ENCODE results near the gene FASN.
A peak's percentile ranks its signal among the peaks of the same experiment; 100 is the strongest.

FASN gene

DNA sequence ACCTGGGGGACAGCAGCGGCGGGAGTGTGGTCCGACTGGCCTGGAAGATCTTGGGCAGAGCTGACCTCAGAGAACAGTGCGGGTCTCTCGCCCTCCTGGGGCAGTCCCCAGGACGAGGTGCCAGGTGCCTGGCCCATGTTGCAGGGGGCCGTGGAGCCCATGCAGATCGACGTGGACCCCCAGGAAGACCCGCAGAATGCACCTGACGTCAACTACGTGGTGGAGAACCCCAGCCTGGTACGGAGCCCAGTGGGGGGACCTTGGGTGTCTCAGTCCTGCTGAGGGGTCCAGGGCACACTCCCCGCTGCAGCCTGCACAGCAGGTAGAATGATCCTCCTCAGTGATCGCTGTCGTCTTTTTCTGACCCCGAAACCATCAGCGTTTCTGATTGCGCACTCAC lies 44.9 kb downstream of the FASN start:
- Histone ChIP-seq H3K4me1 (ENCODE audit: control insufficient read depth, insufficient read depth, low read length) (no peaks in the 10 kb centered on the region), H3K4me3 (ENCODE audit: low read depth, low read length) (no peak overlapping the region), H3K27me3 (ENCODE audit: control insufficient read depth, insufficient read depth, low read length) (no peaks in the 10 kb centered on the region), H3K36me3 (ENCODE audit: control insufficient read depth, insufficient read depth, low read length) (peaks cover 61% of the 10 kb centered on the region), H3K9ac (ENCODE audit: low read depth, low read length) (no peak overlapping the region), H3K9me3 (ENCODE audit: control insufficient read depth, insufficient read depth, low read length) (no peaks in the 10 kb centered on the region)

DNA sequence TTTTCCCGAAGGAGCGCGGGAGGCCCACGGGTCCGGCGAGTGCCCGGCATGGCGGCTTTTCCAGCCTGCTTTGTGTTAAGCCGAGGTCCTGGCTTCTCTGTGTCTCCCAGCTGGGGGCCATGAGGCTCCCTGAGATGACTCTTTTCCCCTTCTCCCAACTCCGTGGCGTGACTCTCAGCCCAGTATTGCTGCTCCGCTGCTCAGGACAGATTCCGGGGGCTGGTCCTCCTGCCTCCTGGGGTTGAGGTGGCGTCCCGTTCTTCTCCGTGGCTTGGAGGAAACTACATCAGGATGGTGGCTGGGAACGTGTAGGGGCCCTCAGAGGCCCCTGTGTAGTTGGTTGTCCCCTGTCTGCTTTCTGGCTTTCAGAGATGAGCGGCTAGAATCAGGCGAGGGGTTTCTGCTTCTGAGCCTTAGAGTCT lies 45.4 kb downstream of the FASN start:
- H3K27me3 ChIP-seq (ENCODE audit: control insufficient read depth, insufficient read depth, low read length) = no peaks in the 10 kb centered on the region
- no peaks in the 10 kb centered on the region for H3K9me3 ChIP-seq (ENCODE audit: control insufficient read depth, insufficient read depth, low read length)
- H3K36me3 ChIP-seq (ENCODE audit: control insufficient read depth, insufficient read depth, low read length) = peaks cover 62% of the 10 kb centered on the region
- no peaks in the 10 kb centered on the region for H3K4me1 ChIP-seq (ENCODE audit: control insufficient read depth, insufficient read depth, low read length)
- peak overlapping the region; percentile 76 for H3K9ac ChIP-seq (ENCODE audit: low read depth, low read length)
- peak overlapping the region; percentile 79 for H3K4me3 ChIP-seq (ENCODE audit: low read depth, low read length)

DNA sequence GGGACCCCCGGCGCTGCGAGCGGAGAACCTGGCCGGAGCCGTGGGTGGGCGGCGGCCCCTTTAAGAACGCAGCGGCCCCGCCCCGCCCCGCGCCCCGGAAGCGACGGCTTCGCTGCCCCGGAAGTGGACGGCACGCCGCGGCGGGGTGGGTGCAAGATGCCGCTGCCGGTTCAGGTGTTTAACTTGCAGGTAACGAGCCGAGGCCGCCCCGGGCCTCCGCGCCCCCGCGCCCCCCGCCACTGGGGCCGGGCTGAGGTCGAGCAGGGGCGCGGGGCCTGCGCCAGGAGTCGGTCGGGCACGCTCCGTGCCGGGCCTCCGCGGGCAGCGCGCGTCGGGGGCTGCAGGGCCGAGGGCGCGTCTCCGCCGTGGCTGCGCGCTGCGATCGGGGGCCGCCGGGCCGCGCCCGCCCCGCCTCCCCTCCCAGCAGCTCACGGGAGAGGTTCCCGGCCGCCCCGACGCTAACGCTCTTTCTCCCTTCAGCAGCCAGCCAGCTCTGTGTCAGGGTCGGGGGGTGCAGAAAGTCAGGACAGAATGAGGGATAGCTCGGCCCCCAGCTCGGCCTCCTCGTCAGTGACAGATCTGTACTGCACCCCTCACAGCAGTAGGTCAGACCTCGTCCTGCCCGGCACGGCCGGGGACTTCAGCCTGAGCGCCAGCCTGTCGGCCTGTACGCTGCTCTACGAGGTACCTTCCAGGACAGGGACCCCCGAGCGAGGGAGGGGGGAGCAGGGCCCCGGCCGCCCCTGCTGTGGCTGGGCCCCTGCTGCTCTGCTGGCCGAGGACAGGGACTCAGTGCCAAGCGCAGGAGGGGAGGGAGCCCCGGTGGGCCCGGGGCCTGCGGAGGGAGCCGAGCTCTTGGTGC lies 46.0 kb downstream of the FASN start, which contains the start of the genes GPS1 and RFNG:
Gene GPS1 (plus strand): TSS at position 123 of the 862 bp plus-strand sequence. CDS start 34 bp downstream, at position 157.
Gene RFNG (minus strand): TSS at position 36 of the 862 bp plus-strand sequence. CDS start 45 bp downstream, outside the sequence.
- Histone ChIP-seq H3K27me3 (ENCODE audit: control insufficient read depth, insufficient read depth, low read length) (no peaks in the 10 kb centered on the region), H3K4me1 (ENCODE audit: control insufficient read depth, insufficient read depth, low read length) (no peaks in the 10 kb centered on the region), H3K9me3 (ENCODE audit: control insufficient read depth, insufficient read depth, low read length) (no peaks in the 10 kb centered on the region), H3K36me3 (ENCODE audit: control insufficient read depth, insufficient read depth, low read length) (peaks cover 60% of the 10 kb centered on the region), H3K9ac (ENCODE audit: low read depth, low read length) (peak within 1 kb of the TSS; percentile 76), H3K4me3 (ENCODE audit: low read depth, low read length) (peak within 1 kb of the TSS; percentile 79)

DNA sequence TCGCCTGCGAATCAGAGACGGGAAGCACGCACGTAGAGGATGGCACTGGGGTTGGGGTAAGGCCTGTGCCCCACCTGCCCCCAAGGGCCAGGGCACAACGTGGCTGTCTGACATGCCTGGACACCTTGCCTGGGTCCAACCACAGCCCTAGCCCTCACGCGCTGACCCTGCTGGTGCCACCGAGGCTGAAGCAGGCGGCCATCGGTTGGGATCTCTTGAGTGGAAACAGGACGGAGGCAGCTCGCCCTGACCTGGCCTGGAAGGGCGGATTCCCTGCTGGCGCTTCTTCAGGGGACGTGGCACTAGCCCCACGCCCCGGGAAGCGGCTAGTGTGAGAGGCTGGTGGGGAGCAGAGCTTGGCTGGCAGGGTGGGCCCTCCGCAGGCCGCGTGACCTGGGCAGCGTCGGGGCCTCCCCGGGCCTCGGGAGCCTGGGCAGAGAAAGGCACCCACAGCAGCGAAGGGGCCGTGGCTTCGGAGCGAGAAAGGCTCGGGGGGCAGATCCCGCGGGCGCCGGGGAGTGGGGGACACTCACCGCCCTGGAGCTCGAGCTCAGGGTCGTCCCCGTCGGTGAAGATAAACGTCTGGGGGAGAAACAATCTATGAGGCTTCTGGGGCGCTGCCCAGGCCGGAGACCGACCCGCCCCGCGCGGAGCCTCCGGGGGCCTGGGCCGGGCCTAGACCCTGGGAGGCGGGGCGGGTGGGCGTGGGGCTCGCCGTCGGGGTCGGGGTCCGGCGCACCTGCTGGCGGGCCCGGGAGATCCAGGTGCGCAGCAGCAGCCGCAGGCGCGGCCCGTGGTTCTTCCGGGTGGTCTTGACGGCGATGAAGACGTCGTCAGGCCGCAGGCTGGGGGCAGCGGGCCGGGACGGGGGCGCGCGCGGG lies 47.0 kb downstream of the FASN start:
- H3K9me3 ChIP-seq (ENCODE audit: control insufficient read depth, insufficient read depth, low read length) = no peaks in the 10 kb centered on the region
- peak overlapping the region; percentile 79 for H3K4me3 ChIP-seq (ENCODE audit: low read depth, low read length)
- H3K36me3 ChIP-seq (ENCODE audit: control insufficient read depth, insufficient read depth, low read length) = peaks cover 54% of the 10 kb centered on the region
- H3K4me1 ChIP-seq (ENCODE audit: control insufficient read depth, insufficient read depth, low read length) = no peaks in the 10 kb centered on the region
- H3K27me3 ChIP-seq (ENCODE audit: control insufficient read depth, insufficient read depth, low read length) = no peaks in the 10 kb centered on the region
- H3K9ac ChIP-seq (ENCODE audit: low read depth, low read length) = no peak overlapping the region

DNA sequence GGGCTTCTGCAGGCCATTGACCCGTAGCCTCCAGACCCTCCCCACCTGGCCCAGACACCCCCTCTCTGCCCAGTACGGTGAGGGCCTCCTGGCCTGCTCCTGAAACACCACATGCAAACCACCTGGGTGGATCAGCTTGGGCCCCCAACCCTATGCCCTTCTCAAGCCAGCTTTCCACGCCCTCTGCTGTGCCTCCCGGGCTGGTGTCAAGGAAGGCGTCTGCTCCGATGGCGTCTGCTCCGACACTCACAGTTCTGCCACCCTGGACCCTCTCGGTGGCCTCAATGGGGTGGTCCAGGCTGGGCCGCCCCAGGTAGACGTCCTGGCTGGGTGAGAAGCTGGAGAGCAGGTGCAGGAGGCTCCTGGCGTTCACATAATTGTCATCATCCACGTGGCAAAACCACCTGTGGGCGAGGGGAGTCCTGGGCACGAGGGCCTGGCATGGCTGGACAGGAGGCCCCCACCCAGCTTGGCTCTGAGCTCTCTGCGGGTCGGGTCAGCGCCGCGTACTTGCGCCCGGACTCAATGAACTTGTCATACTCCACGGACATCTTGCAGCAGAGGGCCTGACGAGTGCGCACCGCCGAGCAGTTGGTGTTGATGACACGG lies 47.8 kb downstream of the FASN start:
- Histone ChIP-seq H3K4me1 (ENCODE audit: control insufficient read depth, insufficient read depth, low read length) (no peaks in the 10 kb centered on the region), H3K4me3 (ENCODE audit: low read depth, low read length) (peak overlapping the region; percentile 36), H3K9ac (ENCODE audit: low read depth, low read length) (no peak overlapping the region), H3K9me3 (ENCODE audit: control insufficient read depth, insufficient read depth, low read length) (no peaks in the 10 kb centered on the region), H3K27me3 (ENCODE audit: control insufficient read depth, insufficient read depth, low read length) (no peaks in the 10 kb centered on the region), H3K36me3 (ENCODE audit: control insufficient read depth, insufficient read depth, low read length) (peaks cover 49% of the 10 kb centered on the region)

DNA sequence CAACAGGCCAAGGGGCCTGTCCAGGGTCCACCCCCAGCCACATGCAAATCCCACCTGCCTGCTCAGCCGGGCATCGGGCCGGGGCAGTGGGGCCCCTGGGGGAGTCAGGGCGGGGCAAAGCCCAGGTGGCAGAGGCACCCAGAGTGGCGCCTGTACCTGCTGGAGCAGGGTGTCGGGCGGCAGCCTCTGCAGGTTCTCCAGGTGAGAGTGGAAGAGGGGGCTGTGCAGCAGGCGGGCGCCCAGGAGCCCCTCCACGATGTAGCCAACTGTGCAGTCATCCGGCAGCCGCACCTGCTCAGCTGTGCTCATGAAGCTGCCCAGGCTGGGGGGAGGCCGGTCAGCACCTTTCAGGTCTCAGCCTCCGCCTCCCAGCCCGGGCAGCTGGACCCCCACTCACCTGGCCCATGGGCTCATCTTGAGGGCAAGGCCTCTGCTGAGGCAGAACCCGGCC lies 48.5 kb downstream of the FASN start:
- no peak overlapping the region for H3K9ac ChIP-seq (ENCODE audit: low read depth, low read length)
- no peaks in the 10 kb centered on the region for H3K9me3 ChIP-seq (ENCODE audit: control insufficient read depth, insufficient read depth, low read length)
- H3K4me1 ChIP-seq (ENCODE audit: control insufficient read depth, insufficient read depth, low read length) = no peaks in the 10 kb centered on the region
- no peaks in the 10 kb centered on the region for H3K27me3 ChIP-seq (ENCODE audit: control insufficient read depth, insufficient read depth, low read length)
- H3K4me3 ChIP-seq (ENCODE audit: low read depth, low read length) = no peak overlapping the region
- peaks cover 41% of the 10 kb centered on the region for H3K36me3 ChIP-seq (ENCODE audit: control insufficient read depth, insufficient read depth, low read length)

DNA sequence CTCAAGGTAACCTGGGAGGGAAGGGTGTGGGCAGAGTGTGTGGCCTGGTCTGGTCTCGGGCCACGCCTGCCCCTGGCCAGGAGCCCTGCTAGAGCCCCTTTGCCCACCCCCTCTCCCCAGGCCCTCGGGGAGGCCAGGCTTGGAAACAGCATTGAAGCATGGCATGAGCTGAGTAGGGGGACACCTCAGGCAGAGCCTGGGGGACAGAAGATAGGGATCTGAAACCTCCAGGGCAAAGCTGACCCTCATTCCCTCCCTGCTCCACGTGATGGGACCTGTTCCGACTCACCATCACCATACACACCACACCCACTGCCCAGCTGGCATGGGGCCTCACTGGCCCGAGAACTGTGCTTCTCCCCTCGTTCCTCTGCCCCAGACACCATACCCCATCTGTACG lies 48.9 kb downstream of the FASN start:
- Histone ChIP-seq H3K4me1 (ENCODE audit: control insufficient read depth, insufficient read depth, low read length) (no peaks in the 10 kb centered on the region), H3K4me3 (ENCODE audit: low read depth, low read length) (no peak overlapping the region), H3K27me3 (ENCODE audit: control insufficient read depth, insufficient read depth, low read length) (no peaks in the 10 kb centered on the region), H3K9me3 (ENCODE audit: control insufficient read depth, insufficient read depth, low read length) (no peaks in the 10 kb centered on the region), H3K36me3 (ENCODE audit: control insufficient read depth, insufficient read depth, low read length) (peaks cover 37% of the 10 kb centered on the region), H3K9ac (ENCODE audit: low read depth, low read length) (no peak overlapping the region)

DNA sequence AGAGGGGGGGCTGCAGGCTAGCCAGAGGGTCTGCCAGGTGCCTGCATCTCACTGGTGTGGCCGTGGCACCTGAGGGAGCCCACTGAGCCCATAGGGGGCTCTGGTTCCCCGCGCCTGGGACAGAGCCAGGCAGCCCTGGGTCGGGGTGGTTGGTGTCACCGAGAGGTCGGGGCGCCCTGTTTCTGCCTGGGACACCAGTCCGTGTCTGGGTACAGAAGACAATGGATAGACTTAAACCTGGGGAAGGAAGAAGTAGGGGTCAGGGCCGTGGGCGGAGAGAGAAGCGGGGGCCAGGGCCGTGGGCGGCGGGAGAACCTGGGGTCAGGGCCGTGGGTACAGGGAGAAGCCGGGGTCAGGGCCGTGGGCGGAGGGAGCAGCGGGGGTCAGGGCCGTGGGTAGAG lies 49.5 kb downstream of the FASN start:
- no peak overlapping the region for H3K4me3 ChIP-seq (ENCODE audit: low read depth, low read length)
- no peaks in the 10 kb centered on the region for H3K4me1 ChIP-seq (ENCODE audit: control insufficient read depth, insufficient read depth, low read length)
- no peaks in the 10 kb centered on the region for H3K27me3 ChIP-seq (ENCODE audit: control insufficient read depth, insufficient read depth, low read length)
- H3K36me3 ChIP-seq (ENCODE audit: control insufficient read depth, insufficient read depth, low read length) = peaks cover 32% of the 10 kb centered on the region
- H3K9me3 ChIP-seq (ENCODE audit: control insufficient read depth, insufficient read depth, low read length) = no peaks in the 10 kb centered on the region
- H3K9ac ChIP-seq (ENCODE audit: low read depth, low read length) = no peak overlapping the region

DNA sequence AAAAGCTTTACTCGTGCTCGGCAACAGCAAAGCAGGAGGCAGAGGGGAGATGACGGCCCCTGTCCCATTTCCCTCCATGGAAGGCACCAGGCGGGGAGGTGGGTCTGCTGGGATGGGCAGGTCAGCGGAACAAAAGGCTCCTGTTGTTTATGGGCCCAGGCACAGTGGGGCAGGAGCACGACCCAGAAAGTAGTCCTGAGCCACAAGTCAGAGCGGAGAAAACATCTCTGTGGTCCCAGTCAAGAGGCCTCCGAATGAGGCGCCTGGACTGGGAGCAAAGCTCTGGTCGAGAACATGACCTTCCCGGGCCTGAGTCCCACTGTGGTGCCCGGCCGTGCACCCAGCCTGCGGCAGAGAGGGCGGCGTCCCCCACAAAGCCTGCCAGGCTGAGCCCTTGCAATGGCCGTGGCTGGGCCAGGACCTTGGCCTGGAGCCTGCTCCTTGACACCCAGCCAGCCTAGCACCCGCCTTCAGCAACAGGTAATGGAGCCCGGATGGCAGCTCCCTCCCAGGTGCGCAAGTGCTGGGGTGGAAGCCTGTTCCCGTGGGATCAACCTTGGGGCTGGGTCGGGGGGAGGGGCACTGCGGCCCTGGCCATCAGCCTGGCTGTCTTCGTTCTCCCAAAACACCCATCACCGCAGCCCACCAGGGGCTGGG lies 50.0 kb downstream of the FASN start:
- no peak overlapping the region for H3K9ac ChIP-seq (ENCODE audit: low read depth, low read length)
- H3K4me3 ChIP-seq (ENCODE audit: low read depth, low read length) = no peak overlapping the region
- H3K36me3 ChIP-seq (ENCODE audit: control insufficient read depth, insufficient read depth, low read length) = peaks cover 27% of the 10 kb centered on the region
- H3K27me3 ChIP-seq (ENCODE audit: control insufficient read depth, insufficient read depth, low read length) = no peaks in the 10 kb centered on the region
- no peaks in the 10 kb centered on the region for H3K4me1 ChIP-seq (ENCODE audit: control insufficient read depth, insufficient read depth, low read length)
- no peaks in the 10 kb centered on the region for H3K9me3 ChIP-seq (ENCODE audit: control insufficient read depth, insufficient read depth, low read length)

DNA sequence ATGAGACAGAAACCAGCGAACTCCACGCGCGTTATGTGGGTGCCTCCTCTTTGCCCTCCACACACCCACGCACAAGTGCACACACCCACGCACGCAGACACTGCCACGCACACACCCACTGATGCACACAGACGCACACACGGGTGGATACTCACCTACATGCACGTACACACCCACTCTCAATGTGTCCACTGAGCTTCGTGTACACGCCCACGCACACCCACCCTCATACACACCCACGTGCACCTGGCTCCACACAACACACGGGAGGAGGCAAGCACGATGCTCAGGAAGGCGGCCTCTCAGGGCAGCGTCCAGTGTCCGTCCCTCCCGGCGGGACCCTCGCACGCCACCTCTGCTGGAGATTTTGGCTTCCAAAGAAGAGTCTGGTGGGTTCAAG lies 50.7 kb downstream of the FASN start:
- H3K4me3 ChIP-seq (ENCODE audit: low read depth, low read length) = no peak overlapping the region
- no peak overlapping the region for H3K9ac ChIP-seq (ENCODE audit: low read depth, low read length)

DNA sequence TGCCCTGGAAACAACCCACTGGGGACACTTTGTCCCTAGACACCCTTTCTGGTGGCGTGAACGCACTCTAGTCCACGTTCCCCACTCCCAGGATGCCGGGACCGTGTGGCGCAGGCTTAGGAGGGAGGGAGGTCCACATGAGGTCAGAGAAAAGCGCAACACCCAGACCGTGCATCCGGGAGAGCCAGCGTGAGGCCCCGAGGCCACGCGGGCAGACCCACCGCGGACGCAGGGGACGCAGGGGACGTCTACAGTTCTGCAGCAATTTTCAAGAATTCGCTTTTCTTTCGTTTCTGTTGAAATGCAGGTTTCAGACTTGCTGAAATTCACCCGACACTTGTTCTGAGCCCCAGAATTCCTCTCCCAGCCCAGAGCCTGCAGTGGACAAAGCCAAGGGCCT lies 51.1 kb downstream of the FASN start:
- Histone ChIP-seq H3K9ac (ENCODE audit: low read depth, low read length) (no peak overlapping the region), H3K9me3 (ENCODE audit: control insufficient read depth, insufficient read depth, low read length) (no peaks in the 10 kb centered on the region), H3K4me3 (ENCODE audit: low read depth, low read length) (no peak overlapping the region), H3K4me1 (ENCODE audit: control insufficient read depth, insufficient read depth, low read length) (no peaks in the 10 kb centered on the region), H3K36me3 (ENCODE audit: control insufficient read depth, insufficient read depth, low read length) (peaks cover 27% of the 10 kb centered on the region), H3K27me3 (ENCODE audit: control insufficient read depth, insufficient read depth, low read length) (no peaks in the 10 kb centered on the region)

More for the DNA sequence above, 50.7 kb downstream of the FASN start:
- no peaks in the 10 kb centered on the region for H3K4me1 ChIP-seq (ENCODE audit: control insufficient read depth, insufficient read depth, low read length)
- H3K27me3 ChIP-seq (ENCODE audit: control insufficient read depth, insufficient read depth, low read length) = no peaks in the 10 kb centered on the region
- peaks cover 27% of the 10 kb centered on the region for H3K36me3 ChIP-seq (ENCODE audit: control insufficient read depth, insufficient read depth, low read length)
- no peaks in the 10 kb centered on the region for H3K9me3 ChIP-seq (ENCODE audit: control insufficient read depth, insufficient read depth, low read length)
